Right hindlimb (tissue), 1 donor: ENCODE results near the gene BAG2.

ENCODE experiments used
- DNase-seq: peaks from one replicate; pipeline ENCODE4 v3.0.0-alpha.2; 2018

The BAG2 gene

DNA sequence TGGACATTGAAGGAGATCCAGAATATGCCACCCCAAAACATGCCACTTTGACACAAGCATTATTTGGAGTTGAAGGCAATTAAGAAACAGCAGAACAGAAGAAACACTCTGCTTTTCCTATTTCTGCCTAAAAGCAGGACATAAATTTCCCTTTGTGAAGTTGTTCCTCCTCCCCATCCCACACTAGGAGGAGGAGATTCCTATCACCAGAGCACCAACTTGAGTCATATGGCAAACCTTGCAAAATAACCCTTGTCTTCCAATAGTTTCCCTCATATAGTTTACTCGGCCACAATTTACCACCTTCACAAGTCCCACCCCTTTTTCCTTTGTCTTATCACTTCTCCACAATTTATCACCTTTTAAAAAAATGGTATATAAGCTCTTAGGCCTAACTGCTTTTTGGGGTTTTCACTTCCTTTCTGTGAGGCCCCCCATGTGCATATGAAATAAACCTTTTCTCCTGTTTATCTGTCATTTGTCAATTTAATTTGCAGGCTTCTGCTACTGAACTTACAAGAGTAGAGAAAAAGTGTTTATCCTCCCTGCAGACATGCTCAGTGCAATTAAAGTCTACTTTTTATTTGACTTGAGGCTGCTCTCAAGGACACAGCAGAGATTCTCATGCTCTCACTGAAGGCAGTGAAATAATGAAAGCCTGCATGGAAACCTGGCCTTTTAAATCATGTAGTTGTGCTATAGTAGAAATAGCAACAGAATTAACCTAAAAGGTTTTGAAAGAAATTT lies 52.8 kb downstream of the BAG2 start:
- no peak for DNase-seq

DNA sequence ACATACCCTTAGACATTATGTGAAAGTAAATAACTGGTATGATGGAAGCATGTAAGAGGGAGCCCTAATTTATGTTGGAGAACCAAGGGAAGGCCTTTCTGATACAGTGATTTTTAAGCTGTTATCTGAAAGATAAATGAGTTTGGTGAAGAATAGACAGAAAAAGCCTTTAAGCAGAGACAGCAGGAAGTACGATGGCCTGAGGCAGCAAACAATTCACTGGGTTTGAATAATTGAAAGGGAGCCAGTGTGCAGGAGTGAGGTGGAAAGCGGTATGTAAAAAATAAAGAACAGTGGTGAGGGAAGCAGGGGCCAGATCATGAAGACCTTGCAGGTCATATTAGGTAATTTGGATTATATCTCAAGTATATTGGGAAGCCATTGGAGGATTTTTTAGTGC lies 54.1 kb downstream of the BAG2 start:
- no peak for DNase-seq
